ENCODE data around the gene POU3F1. TPM values are rescaled to one million over a fixed set of nuclear protein-coding genes. Genes with fewer than 3 reads are reported as not detected.

POU3F1 gene
- total RNA-seq: 0.32 and 0.48 TPM in 2 replicates

- H3K4me1 Mint-ChIP-seq (ENCODE audit: low read depth): peaks cover 5% of the 10 kb centered on the region
- DNase-seq (ENCODE audit: low spot score): no peak
- H3K27ac Mint-ChIP-seq: no peak within 1 kb of the TSS
- H3K27me3 Mint-ChIP-seq (ENCODE audit: low read depth): peaks cover 45% of the 10 kb centered on the region
- intact Hi-C loops (cut with micrococcal nuclease): no loop called here
- H3K36me3 Mint-ChIP-seq (ENCODE audit: low read depth): no peaks in the 10 kb centered on the region
- H3K9me3 Mint-ChIP-seq: no peaks in the 10 kb centered on the region
- H3K4me3 Mint-ChIP-seq (ENCODE audit: low read depth): peak within 1 kb of the TSS; percentile 79
Measured at GRCh38 chr1:38046333-38046883, at the start of gene POU3F1. Gene POU3F1 (minus strand): TSS chr1:38046793. CDS start chr1:38046743, 50 bp downstream.

GRCh38 chr1:38095454-38095931, 48.9 kb upstream of the POU3F1 start:
- Mint-ChIP-seq H3K27me3 (ENCODE audit: low read depth) (peaks cover 19% of the 10 kb centered on the region), H3K27ac (no peak overlapping the region), H3K4me3 (ENCODE audit: low read depth) (no peak overlapping the region), H3K9me3 (no peaks in the 10 kb centered on the region), H3K4me1 (ENCODE audit: low read depth) (no peaks in the 10 kb centered on the region), H3K36me3 (ENCODE audit: low read depth) (no peaks in the 10 kb centered on the region)
- no peak for DNase-seq (ENCODE audit: low spot score)
- intact Hi-C loops (cut with micrococcal nuclease): no loop called here

GRCh38 chr1:38094711-38095290, 48.2 kb upstream of the POU3F1 start:
- no peak for DNase-seq (ENCODE audit: low spot score)
- Mint-ChIP-seq H3K27ac (no peak overlapping the region), H3K27me3 (ENCODE audit: low read depth) (peaks cover 22% of the 10 kb centered on the region), H3K36me3 (ENCODE audit: low read depth) (no peaks in the 10 kb centered on the region), H3K4me3 (ENCODE audit: low read depth) (no peak overlapping the region), H3K4me1 (ENCODE audit: low read depth) (no peaks in the 10 kb centered on the region), H3K9me3 (no peaks in the 10 kb centered on the region)
- intact Hi-C loops (cut with micrococcal nuclease): no loop called here

GRCh38 chr1:38093569-38094520, 47.3 kb upstream of the POU3F1 start:
- intact Hi-C loops (cut with micrococcal nuclease): no loop called here
- Mint-ChIP-seq H3K9me3 (no peaks in the 10 kb centered on the region), H3K27me3 (ENCODE audit: low read depth) (peaks cover 23% of the 10 kb centered on the region), H3K4me1 (ENCODE audit: low read depth) (no peaks in the 10 kb centered on the region), H3K4me3 (ENCODE audit: low read depth) (no peak overlapping the region), H3K36me3 (ENCODE audit: low read depth) (no peaks in the 10 kb centered on the region), H3K27ac (no peak overlapping the region)
- DNase-seq (ENCODE audit: low spot score): no peak

- Mint-ChIP-seq H3K27ac (no peak overlapping the region), H3K4me1 (ENCODE audit: low read depth) (no peaks in the 10 kb centered on the region), H3K4me3 (ENCODE audit: low read depth) (no peak overlapping the region), H3K9me3 (no peaks in the 10 kb centered on the region), H3K27me3 (ENCODE audit: low read depth) (peaks cover 23% of the 10 kb centered on the region), H3K36me3 (ENCODE audit: low read depth) (no peaks in the 10 kb centered on the region)
- intact Hi-C loops (cut with micrococcal nuclease): no loop called here
- no peak for DNase-seq (ENCODE audit: low spot score)
Measured at GRCh38 chr1:38092256-38092655, 45.7 kb upstream of the POU3F1 start.

- no peak overlapping the region for H3K4me3 Mint-ChIP-seq (ENCODE audit: low read depth)
- H3K9me3 Mint-ChIP-seq: no peaks in the 10 kb centered on the region
- no peak for DNase-seq (ENCODE audit: low spot score)
- no peaks in the 10 kb centered on the region for H3K36me3 Mint-ChIP-seq (ENCODE audit: low read depth)
- no peak overlapping the region for H3K27ac Mint-ChIP-seq
- no peaks in the 10 kb centered on the region for H3K4me1 Mint-ChIP-seq (ENCODE audit: low read depth)
- peaks cover 23% of the 10 kb centered on the region for H3K27me3 Mint-ChIP-seq (ENCODE audit: low read depth)
- intact Hi-C loops (cut with micrococcal nuclease): no loop called here
Measured at GRCh38 chr1:38090796-38091195, 44.2 kb upstream of the POU3F1 start.

GRCh38 chr1:38089712-38090360, 43.2 kb upstream of the POU3F1 start:
- no peaks in the 10 kb centered on the region for H3K9me3 Mint-ChIP-seq
- H3K4me1 Mint-ChIP-seq (ENCODE audit: low read depth): no peaks in the 10 kb centered on the region
- H3K4me3 Mint-ChIP-seq (ENCODE audit: low read depth): no peak overlapping the region
- intact Hi-C loops (cut with micrococcal nuclease): no loop called here
- H3K36me3 Mint-ChIP-seq (ENCODE audit: low read depth): no peaks in the 10 kb centered on the region
- no peak overlapping the region for H3K27ac Mint-ChIP-seq
- no peak for DNase-seq (ENCODE audit: low spot score)
- peaks cover 23% of the 10 kb centered on the region for H3K27me3 Mint-ChIP-seq (ENCODE audit: low read depth)

- H3K36me3 Mint-ChIP-seq (ENCODE audit: low read depth): no peaks in the 10 kb centered on the region
- intact Hi-C loops (cut with micrococcal nuclease): no loop called here
- H3K9me3 Mint-ChIP-seq: no peaks in the 10 kb centered on the region
- no peak overlapping the region for H3K4me3 Mint-ChIP-seq (ENCODE audit: low read depth)
- no peaks in the 10 kb centered on the region for H3K4me1 Mint-ChIP-seq (ENCODE audit: low read depth)
- H3K27me3 Mint-ChIP-seq (ENCODE audit: low read depth): peaks cover 20% of the 10 kb centered on the region
- DNase-seq (ENCODE audit: low spot score): no peak
- H3K27ac Mint-ChIP-seq: no peak overlapping the region
Measured at GRCh38 chr1:38088791-38089190, 42.2 kb upstream of the POU3F1 start.

GRCh38 chr1:38088366-38088765, 41.8 kb upstream of the POU3F1 start:
- Mint-ChIP-seq H3K4me3 (ENCODE audit: low read depth) (no peak overlapping the region), H3K27me3 (ENCODE audit: low read depth) (peaks cover 18% of the 10 kb centered on the region), H3K9me3 (no peaks in the 10 kb centered on the region), H3K27ac (no peak overlapping the region), H3K4me1 (ENCODE audit: low read depth) (no peaks in the 10 kb centered on the region), H3K36me3 (ENCODE audit: low read depth) (no peaks in the 10 kb centered on the region)
- no peak for DNase-seq (ENCODE audit: low spot score)
- intact Hi-C loops (cut with micrococcal nuclease): no loop called here

- no peak for DNase-seq (ENCODE audit: low spot score)
- H3K27me3 Mint-ChIP-seq (ENCODE audit: low read depth): peaks cover 14% of the 10 kb centered on the region
- no peaks in the 10 kb centered on the region for H3K9me3 Mint-ChIP-seq
- H3K27ac Mint-ChIP-seq: no peak overlapping the region
- H3K4me3 Mint-ChIP-seq (ENCODE audit: low read depth): no peak overlapping the region
- intact Hi-C loops (cut with micrococcal nuclease): no loop called here
- no peaks in the 10 kb centered on the region for H3K36me3 Mint-ChIP-seq (ENCODE audit: low read depth)
- H3K4me1 Mint-ChIP-seq (ENCODE audit: low read depth): no peaks in the 10 kb centered on the region
Measured at GRCh38 chr1:38087676-38088075, 41.1 kb upstream of the POU3F1 start.

- intact Hi-C loops (cut with micrococcal nuclease): no loop called here
- Mint-ChIP-seq H3K36me3 (ENCODE audit: low read depth) (no peaks in the 10 kb centered on the region), H3K4me1 (ENCODE audit: low read depth) (no peaks in the 10 kb centered on the region), H3K4me3 (ENCODE audit: low read depth) (no peak overlapping the region), H3K9me3 (no peaks in the 10 kb centered on the region), H3K27ac (no peak overlapping the region), H3K27me3 (ENCODE audit: low read depth) (peaks cover 8% of the 10 kb centered on the region)
- no peak for DNase-seq (ENCODE audit: low spot score)
Measured at GRCh38 chr1:38085666-38086330, 39.2 kb upstream of the POU3F1 start.

GRCh38 chr1:38084700-38085099, 38.1 kb upstream of the POU3F1 start:
- H3K36me3 Mint-ChIP-seq (ENCODE audit: low read depth): no peaks in the 10 kb centered on the region
- no peak overlapping the region for H3K27ac Mint-ChIP-seq
- H3K27me3 Mint-ChIP-seq (ENCODE audit: low read depth): peaks cover under 1% of the 10 kb centered on the region
- no peaks in the 10 kb centered on the region for H3K9me3 Mint-ChIP-seq
- intact Hi-C loops (cut with micrococcal nuclease): no loop called here
- H3K4me1 Mint-ChIP-seq (ENCODE audit: low read depth): no peaks in the 10 kb centered on the region
- DNase-seq (ENCODE audit: low spot score): no peak
- H3K4me3 Mint-ChIP-seq (ENCODE audit: low read depth): no peak overlapping the region
